ENCODE results near the gene ZNF48. TPM values are rescaled to one million over a fixed set of nuclear protein-coding genes. Genes with fewer than 3 reads are reported as not detected.

ZNF48 gene
- polyA plus RNA-seq, 1 donor (not counting 4 experiments of a cell fraction or from before 2014, with no cell fraction given) = 4.3 TPM

- peaks cover 20% of the 10 kb centered on the region for H3K4me1 ChIP-seq (ENCODE audit: control insufficient read depth, extremely low read depth, insufficient read depth, low read length)
- FAIRE-seq (no peak), DNase-seq (ENCODE audit: low read depth, low spot score) (no peak)
- H3K36me3 ChIP-seq (ENCODE audit: control insufficient read depth in 2 of 2, extremely low read depth in 1 of 2, insufficient read depth in 2 of 2, low read length in 2 of 2) = peaks cover 0 to 2% of the 10 kb centered on the region in 2 experiments
- H2AFZ ChIP-seq (ENCODE audit: control insufficient read depth, low read length) = no peak overlapping the region
- TF ChIP-seq EZH2 (IDR thresholded peaks at IDR 0.05; ENCODE audit: low read length) (no peak), CTCF (optimal IDR thresholded peaks at IDR 0.05 in 1 of 3, IDR thresholded peaks at IDR 0.05 in 1 of 3, conservative IDR thresholded peaks at IDR 0.05 in 1 of 3; ENCODE audit: extremely low read depth in 1 of 3, insufficient read depth in 2 of 3, low read length in 3 of 3) (no peak)
- peaks cover under 1% of the 10 kb centered on the region for H3K9me1 ChIP-seq (ENCODE audit: control insufficient read depth, extremely low read depth, insufficient read depth, low read length)
- no peaks in the 10 kb centered on the region for H3K9me3 ChIP-seq (ENCODE audit: control insufficient read depth, low read depth, low read length)
- H3K27me3 ChIP-seq (ENCODE audit: control insufficient read depth, extremely low read depth, insufficient read depth, low read length) = no peaks in the 10 kb centered on the region
- H3K79me2 ChIP-seq (ENCODE audit: control insufficient read depth, insufficient read depth, low read length) = peaks cover 24% of the 10 kb centered on the region
- peaks cover 7% of the 10 kb centered on the region for H4K20me1 ChIP-seq (ENCODE audit: control insufficient read depth, extremely low read depth, insufficient read depth, low read length)
- H3K4me3 ChIP-seq (ENCODE audit: control insufficient read depth in 2 of 3, extremely low read depth in 1 of 3, insufficient read depth in 2 of 3, low read depth in 1 of 3, low read length in 3 of 3) = no peak overlapping the region
- no peak overlapping the region for H3K27ac ChIP-seq (ENCODE audit: control insufficient read depth, insufficient read depth, low read length)
- dilution Hi-C loops (cut with MboI; ENCODE audit: extremely low pct_ligation_motif_present, low sequenced_read_pairs) = no loop called here
- no peak overlapping the region for H3K9ac ChIP-seq (ENCODE audit: control insufficient read depth, extremely low read depth, insufficient read depth, low read length)
- H3K4me2 ChIP-seq (ENCODE audit: control insufficient read depth, extremely low read depth, insufficient read depth, low read depth, low read length) = no peak overlapping the region
Measured at GRCh38 chr16:30372725-30373124, 22.5 kb upstream of the ZNF48 start.

GRCh38 chr16:30374538-30374937, 20.7 kb upstream of the ZNF48 start, which contains the start of gene MYL11:
Gene MYL11 (plus strand): TSS chr16:30374802. CDS start chr16:30374858, 56 bp downstream.
- H3K27me3 ChIP-seq (ENCODE audit: control insufficient read depth, extremely low read depth, insufficient read depth, low read length) = no peaks in the 10 kb centered on the region
- H3K79me2 ChIP-seq (ENCODE audit: control insufficient read depth, insufficient read depth, low read length) = peaks cover 6% of the 10 kb centered on the region
- H4K20me1 ChIP-seq (ENCODE audit: control insufficient read depth, extremely low read depth, insufficient read depth, low read length) = no peaks in the 10 kb centered on the region
- TF ChIP-seq CTCF (optimal IDR thresholded peaks at IDR 0.05 in 1 of 3, IDR thresholded peaks at IDR 0.05 in 1 of 3, conservative IDR thresholded peaks at IDR 0.05 in 1 of 3; ENCODE audit: extremely low read depth in 1 of 3, insufficient read depth in 2 of 3, low read length in 3 of 3) (no peak), EZH2 (IDR thresholded peaks at IDR 0.05; ENCODE audit: low read length) (no peak)
- no peak for DNase-seq (ENCODE audit: low read depth, low spot score)
- H3K4me3 ChIP-seq (ENCODE audit: control insufficient read depth in 2 of 3, extremely low read depth in 1 of 3, insufficient read depth in 2 of 3, low read depth in 1 of 3, low read length in 3 of 3) = no peak within 1 kb of the TSS
- H2AFZ ChIP-seq (ENCODE audit: control insufficient read depth, low read length) = no peak within 1 kb of the TSS
- H3K9me3 ChIP-seq (ENCODE audit: control insufficient read depth, low read depth, low read length) = no peaks in the 10 kb centered on the region
- dilution Hi-C loops (cut with MboI; ENCODE audit: extremely low pct_ligation_motif_present, low sequenced_read_pairs) = no loop called here
- H3K9ac ChIP-seq (ENCODE audit: control insufficient read depth, extremely low read depth, insufficient read depth, low read length) = no peak within 1 kb of the TSS
- H3K36me3 ChIP-seq (ENCODE audit: control insufficient read depth in 2 of 2, extremely low read depth in 1 of 2, insufficient read depth in 2 of 2, low read length in 2 of 2) = no peaks in the 10 kb centered on the region
- H3K4me1 ChIP-seq (ENCODE audit: control insufficient read depth, extremely low read depth, insufficient read depth, low read length) = peaks cover 15% of the 10 kb centered on the region
- no peaks in the 10 kb centered on the region for H3K9me1 ChIP-seq (ENCODE audit: control insufficient read depth, extremely low read depth, insufficient read depth, low read length)
- H3K4me2 ChIP-seq (ENCODE audit: control insufficient read depth, extremely low read depth, insufficient read depth, low read depth, low read length) = no peak within 1 kb of the TSS
- FAIRE-seq = no peak
- no peak within 1 kb of the TSS for H3K27ac ChIP-seq (ENCODE audit: control insufficient read depth, insufficient read depth, low read length)
